Fibroblast of mammary gland (primary cell): ENCODE results near the gene FAM13A.
"Not testable (repeated sequence)": the region's sequence is repeated elsewhere in the genome, so short reads cannot be mapped to it uniquely, and the experiment has no call there.

Experiments used
- DNase-seq: peaks from one replicate; pipeline ENCODE4 v3.0.0-alpha.2; 2010; ENCODE audit warnings: low read depth
- H3K4me3 ChIP-seq: 2 replicates; pipeline ENCODE4 v1.5.1; 2011; ENCODE audit warnings: low read depth, mild to moderate bottlenecking, low read length, moderate library complexity; ENCODE audit not compliant: control insufficient read depth
- TF ChIP-seq, protein P1 (sequence below): conservative IDR thresholded peaks from 2 replicates; pipeline ENCODE4 v1.5.1; 2011; ENCODE audit warnings: low read depth, low read length, inconsistent platforms; ENCODE audit not compliant: control insufficient read depth, insufficient read depth

The FAM13A gene

DNA sequence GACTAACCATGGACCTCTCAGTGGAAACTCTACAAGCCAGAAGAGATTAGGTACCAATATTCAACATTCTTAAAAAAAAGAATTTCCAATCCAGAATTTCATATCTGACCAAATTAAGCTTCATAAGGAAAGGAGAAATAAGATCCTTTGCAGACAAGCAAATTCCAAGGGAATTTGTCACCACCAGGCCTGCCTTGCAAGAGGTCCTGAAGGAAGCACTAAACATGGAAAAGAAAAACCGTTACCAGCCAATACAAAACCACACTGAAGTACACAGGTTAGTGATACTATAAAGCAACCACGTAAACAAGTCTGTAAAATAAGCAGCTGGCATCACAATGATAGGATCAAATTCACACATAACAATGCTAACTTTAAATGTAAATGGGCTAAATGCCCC is 156.6 kb downstream of the FAM13A start:
- peak; percentile 64 for DNase-seq
- no peak overlapping the region for H3K4me3 ChIP-seq
- TF ChIP-seq, protein P1, sequence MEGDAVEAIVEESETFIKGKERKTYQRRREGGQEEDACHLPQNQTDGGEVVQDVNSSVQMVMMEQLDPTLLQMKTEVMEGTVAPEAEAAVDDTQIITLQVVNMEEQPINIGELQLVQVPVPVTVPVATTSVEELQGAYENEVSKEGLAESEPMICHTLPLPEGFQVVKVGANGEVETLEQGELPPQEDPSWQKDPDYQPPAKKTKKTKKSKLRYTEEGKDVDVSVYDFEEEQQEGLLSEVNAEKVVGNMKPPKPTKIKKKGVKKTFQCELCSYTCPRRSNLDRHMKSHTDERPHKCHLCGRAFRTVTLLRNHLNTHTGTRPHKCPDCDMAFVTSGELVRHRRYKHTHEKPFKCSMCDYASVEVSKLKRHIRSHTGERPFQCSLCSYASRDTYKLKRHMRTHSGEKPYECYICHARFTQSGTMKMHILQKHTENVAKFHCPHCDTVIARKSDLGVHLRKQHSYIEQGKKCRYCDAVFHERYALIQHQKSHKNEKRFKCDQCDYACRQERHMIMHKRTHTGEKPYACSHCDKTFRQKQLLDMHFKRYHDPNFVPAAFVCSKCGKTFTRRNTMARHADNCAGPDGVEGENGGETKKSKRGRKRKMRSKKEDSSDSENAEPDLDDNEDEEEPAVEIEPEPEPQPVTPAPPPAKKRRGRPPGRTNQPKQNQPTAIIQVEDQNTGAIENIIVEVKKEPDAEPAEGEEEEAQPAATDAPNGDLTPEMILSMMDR, result no peak

DNA sequence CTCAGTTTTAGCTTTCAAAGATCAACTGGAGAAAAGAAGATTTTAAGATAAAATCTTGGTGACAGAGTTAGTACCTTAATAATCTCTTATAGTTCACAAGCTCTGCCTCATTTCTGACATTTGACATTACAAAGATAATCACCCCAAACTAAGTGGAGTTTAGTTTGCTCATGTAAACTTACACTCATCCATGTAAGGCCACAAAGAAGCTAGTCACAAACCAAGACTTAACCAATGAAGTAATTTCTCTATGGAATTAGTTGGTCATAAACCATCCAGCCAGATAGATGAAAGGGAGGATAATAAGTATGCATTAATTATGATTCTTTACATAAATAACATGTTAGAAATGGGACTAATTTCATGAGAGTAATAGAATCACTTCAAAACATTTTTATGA is 159.2 kb downstream of the FAM13A start:
- no peak overlapping the region for H3K4me3 ChIP-seq
- TF ChIP-seq, protein P1, result no peak
- DNase-seq, result no peak

DNA sequence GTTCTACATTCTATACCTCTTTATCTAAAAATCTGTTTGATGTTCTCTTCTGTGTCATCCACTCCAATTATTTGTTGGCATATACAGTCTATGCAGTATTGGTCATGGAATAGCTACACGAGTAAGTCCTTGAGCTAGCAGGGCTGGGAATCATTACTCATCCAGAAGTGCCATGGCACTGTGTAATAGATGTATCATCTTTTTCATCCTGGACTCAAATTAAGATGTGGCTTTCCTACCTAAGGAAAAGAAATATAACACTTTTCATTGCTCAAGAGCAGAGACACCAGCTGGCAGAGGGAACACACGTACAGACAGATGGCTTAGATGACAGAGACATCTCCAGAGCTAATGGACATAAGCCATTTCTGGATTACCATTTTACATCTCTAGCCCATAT is 159.8 kb downstream of the FAM13A start:
- TF ChIP-seq, protein P1, result no peak
- DNase-seq, result peak; percentile 41
- H3K4me3 ChIP-seq, result no peak overlapping the region

DNA sequence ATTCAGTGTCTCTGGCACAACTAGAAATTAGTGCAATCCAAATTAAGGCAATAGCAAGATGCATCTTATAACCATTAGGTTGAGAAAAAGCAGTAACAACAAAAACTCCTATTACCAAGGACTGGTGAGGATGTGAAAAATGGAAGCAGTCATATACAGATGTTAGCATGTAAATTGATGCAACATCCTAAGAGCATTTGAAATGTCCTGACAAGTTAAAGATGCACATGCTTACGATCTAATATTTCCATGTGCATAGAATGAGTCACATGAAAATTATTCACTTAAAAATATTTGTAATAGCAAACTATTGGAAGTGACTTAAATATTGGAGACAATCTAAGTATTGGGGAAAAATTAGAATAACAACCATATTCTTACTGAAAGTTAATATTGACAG is 163.0 kb downstream of the FAM13A start:
- no peak overlapping the region for H3K4me3 ChIP-seq
- TF ChIP-seq, protein P1, result no peak
- DNase-seq, result peak; percentile 21

DNA sequence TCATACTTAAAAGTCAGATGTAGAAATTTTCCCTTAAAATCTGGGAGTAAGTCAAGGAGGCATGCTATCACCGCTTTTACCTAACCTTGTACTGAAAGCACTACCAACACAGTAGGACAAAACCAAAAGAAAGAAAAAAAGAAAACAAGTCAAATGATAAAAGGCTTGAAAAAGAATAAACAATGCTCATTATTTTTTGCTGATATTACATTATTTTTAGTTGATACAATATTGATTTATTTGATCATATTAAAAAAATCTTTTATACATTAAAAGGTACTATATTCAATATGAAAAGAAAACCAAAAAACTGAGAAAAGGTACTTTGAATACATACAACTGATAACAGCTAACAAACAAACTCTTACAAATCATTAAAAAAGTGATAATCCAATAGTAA is 164.3 kb downstream of the FAM13A start:
- TF ChIP-seq, protein P1, result no peak
- no peak overlapping the region for H3K4me3 ChIP-seq
- no peak for DNase-seq

DNA sequence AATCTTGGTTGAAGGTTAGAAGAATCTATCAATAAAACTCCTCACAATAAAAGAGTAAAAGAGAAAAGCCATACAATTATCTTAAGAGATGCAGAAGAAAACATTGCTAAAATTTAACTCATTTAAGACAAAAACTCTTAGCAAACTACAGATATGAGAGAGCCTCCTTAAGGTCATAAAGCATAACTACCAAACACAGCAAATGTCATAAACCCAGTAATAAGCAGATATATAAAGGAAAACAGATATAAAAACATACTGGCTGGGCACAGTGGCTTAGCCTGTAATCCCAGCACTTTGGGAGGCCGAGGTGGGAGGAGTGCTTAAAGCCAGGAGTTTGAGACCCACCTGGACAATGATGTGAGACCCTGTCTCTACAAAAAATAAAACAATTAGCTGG is 165.3 kb downstream of the FAM13A start:
- TF ChIP-seq, protein P1, result no peak
- no peak overlapping the region for H3K4me3 ChIP-seq
- no peak for DNase-seq

DNA sequence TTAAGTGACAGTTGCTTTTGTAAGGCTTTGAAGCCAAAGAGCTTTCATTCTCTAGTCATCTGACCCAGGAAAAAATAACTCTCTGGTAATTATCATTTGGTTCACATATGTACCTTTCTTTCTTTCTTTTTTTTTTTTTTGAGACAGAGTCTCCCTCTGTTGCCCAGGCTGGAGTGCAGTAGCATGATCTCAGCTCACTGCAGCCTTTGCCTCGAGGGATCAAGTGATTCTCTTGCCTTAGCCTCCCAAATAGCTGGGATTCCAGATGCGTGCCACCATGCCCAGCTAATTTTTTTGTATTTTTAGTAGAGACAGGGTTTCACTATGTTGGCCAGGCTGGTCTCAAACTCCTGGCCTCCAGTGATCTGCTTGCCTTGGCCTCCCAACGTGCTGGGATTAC is 169.6 kb downstream of the FAM13A start:
- not testable (repeated sequence) for DNase-seq, H3K4me3 ChIP-seq
